ENCODE measurements around the gene CAPN8. TPM values are rescaled to one million over a fixed set of nuclear protein-coding genes. Genes with fewer than 3 reads are reported as not detected.

Gene CAPN8
- total and polyA plus RNA-seq, 4 experiments from 2014 or later: 0.32 to 0.55 (median 0.33) TPM; not detected in 1

DNA sequence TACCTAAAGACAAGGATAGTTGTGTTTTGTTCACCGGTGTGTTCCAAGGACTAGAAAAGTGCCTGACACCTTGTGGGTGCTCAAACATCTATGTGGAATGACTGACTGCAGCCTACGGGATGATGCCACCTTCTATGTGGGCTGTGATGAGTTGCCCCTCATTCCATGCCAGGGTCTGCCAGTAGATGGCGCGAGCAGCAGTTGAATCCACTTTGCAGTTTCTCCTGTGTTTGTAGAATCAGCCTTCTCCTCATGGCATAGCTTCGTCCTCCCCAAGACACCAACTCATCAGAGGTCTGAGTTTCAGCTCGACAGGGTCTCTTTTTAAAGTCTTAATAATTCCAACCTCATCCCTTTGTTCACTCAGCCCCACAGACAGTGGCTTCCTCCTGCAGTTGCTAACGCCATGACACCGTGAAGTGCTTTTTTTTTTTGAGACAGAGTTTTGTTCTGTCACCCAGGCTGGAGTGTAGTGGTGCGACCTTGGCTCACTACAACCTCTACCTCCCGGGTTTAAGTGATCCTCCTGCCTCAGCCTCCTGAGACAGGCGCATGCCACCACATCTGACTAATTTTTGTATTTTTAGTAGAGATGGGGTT lies 133.7 kb downstream of the CAPN8 start:
- Mint-ChIP-seq H3K9me3 (peaks cover 0 to 17% (median 10%) of the 10 kb centered on the region in 8 donors), H3K27ac (no peak overlapping the region), H3K27me3 (peaks cover 0 to 2% of the 10 kb centered on the region in 2 donors), H3K4me3 (no peak overlapping the region), H3K4me1 (peaks cover 0 to 11% (median 8%) of the 10 kb centered on the region in 4 donors), H3K36me3 (no peaks in the 10 kb centered on the region)
- POLR2A ChIA-PET (ENCODE audit: partially characterized antibody): no interaction called here
- no peak overlapping the region for H3K4me3 ChIP-seq (ENCODE audit: low read length in 2 of 2)
- CTCF ChIA-PET (ENCODE audit: partially characterized antibody): interaction anchor here (0.7 to 4.4 kb wide), 9 partner anchors 12 to 398 kb away, joined by 3 to 30 read pairs (median 3); no protein-coding TSS in a partner anchor
- H3K27me3 ChIP-seq (ENCODE audit: insufficient read depth, low read length): no peaks in the 10 kb centered on the region
- H3K27ac ChIP-seq (ENCODE audit: low read depth, low read length): no peak overlapping the region
- no peaks in the 10 kb centered on the region for H3K36me3 ChIP-seq (ENCODE audit: insufficient read depth, low read length)
- intact Hi-C loops (cut with micrococcal nuclease): no loop called here
- peak in 4 of 5 donors; percentile 8 to 22 (median 12) for DNase-seq
- peaks cover 4% of the 10 kb centered on the region for H3K4me1 ChIP-seq (ENCODE audit: insufficient read depth, low read length)
- H3K9me3 ChIP-seq (ENCODE audit: control insufficient read depth in 1 of 2, low read length in 2 of 2): no peaks in the 10 kb centered on the region

- H3K36me3 Mint-ChIP-seq: no peaks in the 10 kb centered on the region
- Histone ChIP-seq H3K4me1 (ENCODE audit: insufficient read depth, low read length) (peaks cover 8% of the 10 kb centered on the region), H3K27ac (ENCODE audit: low read depth, low read length) (no peak overlapping the region), H3K9me3 (ENCODE audit: control insufficient read depth in 1 of 2, low read length in 2 of 2) (no peaks in the 10 kb centered on the region), H3K36me3 (ENCODE audit: insufficient read depth, low read length) (no peaks in the 10 kb centered on the region), H3K27me3 (ENCODE audit: insufficient read depth, low read length) (no peaks in the 10 kb centered on the region), H3K4me3 (ENCODE audit: low read length in 2 of 2) (no peak overlapping the region)
- ChIA-PET POLR2A (ENCODE audit: partially characterized antibody) (no interaction called here), CTCF (ENCODE audit: partially characterized antibody) (interaction anchor here (1.2 kb wide), 1 partner anchor 15 kb away, joined by 3 read pairs; no protein-coding TSS in a partner anchor)
- intact Hi-C loops (cut with micrococcal nuclease): no loop called here
- no peak overlapping the region for H3K27ac Mint-ChIP-seq
- H3K4me1 Mint-ChIP-seq: peaks cover 0 to 15% (median 7%) of the 10 kb centered on the region in 4 donors
- DNase-seq: no peak
- H3K4me3 Mint-ChIP-seq: no peak overlapping the region
- H3K9me3 Mint-ChIP-seq: peaks cover 0 to 17% (median 11%) of the 10 kb centered on the region in 8 donors
- H3K27me3 Mint-ChIP-seq: peaks cover 0 to 2% of the 10 kb centered on the region in 2 donors
Measured at GRCh38 chr1:223525957-223526356, 139.5 kb downstream of the CAPN8 start.

DNA sequence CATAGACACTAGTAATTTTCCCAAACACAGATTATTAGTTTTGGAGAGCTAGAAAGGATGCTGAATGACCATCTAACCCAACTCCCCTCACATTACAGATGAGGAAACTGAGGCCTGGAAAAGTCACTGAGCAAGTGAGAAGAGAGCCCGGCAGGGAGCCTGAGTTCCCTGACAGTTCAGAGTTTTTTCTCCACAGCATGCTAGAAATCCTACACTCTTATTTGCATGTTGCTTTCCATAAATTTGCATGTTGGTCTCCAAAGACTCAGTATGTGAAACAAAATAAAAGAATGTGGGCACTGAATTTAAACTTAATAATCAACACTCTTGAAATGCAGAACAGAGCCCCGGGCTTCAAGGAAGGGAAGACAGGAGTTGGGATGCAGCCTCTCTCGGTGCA lies 140.0 kb downstream of the CAPN8 start:
- H3K27ac Mint-ChIP-seq: peak overlapping the region in 1 of 7 donors; percentile 76
- ChIA-PET POLR2A (ENCODE audit: partially characterized antibody) (no interaction called here), CTCF (ENCODE audit: partially characterized antibody) (interaction anchor here (1.2 kb wide), 1 partner anchor 15 kb away, joined by 3 read pairs; no protein-coding TSS in a partner anchor)
- Histone ChIP-seq H3K4me3 (ENCODE audit: low read length in 2 of 2) (no peak overlapping the region), H3K4me1 (ENCODE audit: insufficient read depth, low read length) (peaks cover 8% of the 10 kb centered on the region), H3K27me3 (ENCODE audit: insufficient read depth, low read length) (no peaks in the 10 kb centered on the region), H3K9me3 (ENCODE audit: control insufficient read depth in 1 of 2, low read length in 2 of 2) (no peaks in the 10 kb centered on the region), H3K36me3 (ENCODE audit: insufficient read depth, low read length) (no peaks in the 10 kb centered on the region), H3K27ac (ENCODE audit: low read depth, low read length) (no peak overlapping the region)
- peaks cover 0 to 15% (median 7%) of the 10 kb centered on the region in 4 donors for H3K4me1 Mint-ChIP-seq
- H3K27me3 Mint-ChIP-seq: peaks cover 0 to 2% of the 10 kb centered on the region in 2 donors
- H3K9me3 Mint-ChIP-seq: peaks cover 0 to 17% (median 11%) of the 10 kb centered on the region in 8 donors
- intact Hi-C loops (cut with micrococcal nuclease): no loop called here
- DNase-seq: no peak
- no peak overlapping the region for H3K4me3 Mint-ChIP-seq
- no peaks in the 10 kb centered on the region for H3K36me3 Mint-ChIP-seq

DNA sequence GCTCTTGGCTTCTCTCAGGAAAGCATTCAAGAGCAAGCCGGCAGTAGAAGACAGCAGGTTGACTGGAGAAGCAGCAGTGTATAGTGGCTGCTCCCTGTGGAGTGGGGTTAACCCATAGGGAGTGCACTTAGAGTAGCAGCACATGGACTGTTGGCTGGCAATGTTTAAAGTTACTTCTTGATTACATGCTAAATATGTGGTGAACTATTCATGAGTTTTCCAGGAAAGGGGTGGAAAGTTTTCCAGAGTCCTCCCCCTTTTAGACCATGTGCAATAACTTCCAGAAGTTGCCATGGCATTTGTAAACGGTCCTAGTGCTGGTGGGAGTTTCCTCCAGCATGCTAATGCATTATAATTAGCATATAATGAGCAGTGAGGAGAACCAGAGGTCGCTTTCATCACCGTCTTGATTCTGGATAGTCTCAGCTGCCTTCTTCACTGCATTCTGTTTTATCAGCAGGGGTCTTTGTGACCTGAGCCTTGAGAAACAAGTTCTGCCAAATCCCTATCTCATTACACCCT lies 140.5 kb downstream of the CAPN8 start:
- Mint-ChIP-seq H3K27me3 (peaks cover 0 to 2% of the 10 kb centered on the region in 2 donors), H3K9me3 (peaks cover 0 to 17% (median 11%) of the 10 kb centered on the region in 8 donors), H3K4me3 (no peak overlapping the region), H3K4me1 (peaks cover 0 to 15% (median 7%) of the 10 kb centered on the region in 4 donors), H3K36me3 (no peaks in the 10 kb centered on the region), H3K27ac (no peak overlapping the region)
- H3K27ac ChIP-seq (ENCODE audit: low read depth, low read length): no peak overlapping the region
- no peaks in the 10 kb centered on the region for H3K36me3 ChIP-seq (ENCODE audit: insufficient read depth, low read length)
- no peak for DNase-seq
- peaks cover 8% of the 10 kb centered on the region for H3K4me1 ChIP-seq (ENCODE audit: insufficient read depth, low read length)
- H3K9me3 ChIP-seq (ENCODE audit: control insufficient read depth in 1 of 2, low read length in 2 of 2): no peaks in the 10 kb centered on the region
- H3K27me3 ChIP-seq (ENCODE audit: insufficient read depth, low read length): no peaks in the 10 kb centered on the region
- intact Hi-C loops (cut with micrococcal nuclease): no loop called here
- no peak overlapping the region for H3K4me3 ChIP-seq (ENCODE audit: low read length in 2 of 2)
- POLR2A ChIA-PET (ENCODE audit: partially characterized antibody): no interaction called here
- CTCF ChIA-PET (ENCODE audit: partially characterized antibody): interaction anchor here (1.0 to 1.2 kb wide), 2 partner anchors 16 to 171 kb away, joined by 3 read pairs; no protein-coding TSS in a partner anchor

- ChIA-PET CTCF (ENCODE audit: partially characterized antibody) (interaction anchor here (1.4 kb wide), 1 partner anchor 11 kb away, joined by 4 read pairs; no protein-coding TSS in a partner anchor), POLR2A (ENCODE audit: partially characterized antibody) (no interaction called here)
- Mint-ChIP-seq H3K27me3 (no peaks in the 10 kb centered on the region), H3K9me3 (peaks cover 0 to 7% (median 3%) of the 10 kb centered on the region in 8 donors), H3K4me3 (no peak overlapping the region), H3K4me1 (peaks cover 0 to 31% (median 14%) of the 10 kb centered on the region in 4 donors), H3K27ac (no peak overlapping the region), H3K36me3 (no peaks in the 10 kb centered on the region)
- Histone ChIP-seq H3K4me3 (ENCODE audit: low read length in 2 of 2) (no peak overlapping the region), H3K36me3 (ENCODE audit: insufficient read depth, low read length) (no peaks in the 10 kb centered on the region), H3K27ac (ENCODE audit: low read depth, low read length) (no peak overlapping the region), H3K4me1 (ENCODE audit: insufficient read depth, low read length) (peaks cover 10% of the 10 kb centered on the region), H3K9me3 (ENCODE audit: control insufficient read depth in 1 of 2, low read length in 2 of 2) (no peaks in the 10 kb centered on the region), H3K27me3 (ENCODE audit: insufficient read depth, low read length) (no peaks in the 10 kb centered on the region)
- no peak for DNase-seq
- intact Hi-C loops (cut with micrococcal nuclease): no loop called here
Measured at GRCh38 chr1:223521150-223521549, 144.4 kb downstream of the CAPN8 start.

DNA sequence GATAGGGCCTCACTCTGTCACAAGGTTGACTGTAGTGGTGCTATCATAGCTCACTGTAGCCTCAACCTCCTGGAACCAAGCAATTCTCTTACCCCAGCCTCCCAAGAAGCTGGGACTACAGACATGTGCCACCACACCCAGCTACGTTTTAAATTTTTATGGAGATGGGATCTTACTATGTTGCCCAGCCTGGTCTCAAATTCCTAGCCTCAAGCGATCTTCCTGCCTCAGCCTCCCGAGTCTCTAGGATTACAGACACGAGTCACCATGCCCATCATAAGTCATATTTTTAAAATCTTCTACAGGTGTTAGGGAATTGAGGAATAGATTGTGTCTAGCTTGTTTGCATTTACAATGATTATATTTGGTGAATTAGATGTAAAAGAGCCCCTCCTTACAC lies 145.3 kb downstream of the CAPN8 start:
- Histone ChIP-seq H3K27ac (ENCODE audit: low read depth, low read length) (no peak overlapping the region), H3K9me3 (ENCODE audit: control insufficient read depth in 1 of 2, low read length in 2 of 2) (no peaks in the 10 kb centered on the region), H3K36me3 (ENCODE audit: insufficient read depth, low read length) (no peaks in the 10 kb centered on the region), H3K4me1 (ENCODE audit: insufficient read depth, low read length) (peaks cover 19% of the 10 kb centered on the region), H3K27me3 (ENCODE audit: insufficient read depth, low read length) (no peaks in the 10 kb centered on the region), H3K4me3 (ENCODE audit: low read length in 2 of 2) (no peak overlapping the region)
- Mint-ChIP-seq H3K9me3 (peaks cover 0 to 7% (median 3%) of the 10 kb centered on the region in 8 donors), H3K36me3 (no peaks in the 10 kb centered on the region), H3K27ac (peak overlapping the region in 1 of 7 donors; percentile 53), H3K4me1 (peaks cover 5 to 36% (median 22%) of the 10 kb centered on the region in 4 donors), H3K27me3 (no peaks in the 10 kb centered on the region), H3K4me3 (peak overlapping the region in 1 of 8 donors; percentile 42)
- intact Hi-C loops (cut with micrococcal nuclease): no loop called here
- POLR2A ChIA-PET (ENCODE audit: partially characterized antibody): no interaction called here
- no peak for DNase-seq
- CTCF ChIA-PET (ENCODE audit: partially characterized antibody): interaction anchor here (1.1 to 1.4 kb wide), 2 partner anchors 12 to 160 kb away, joined by 3 to 4 read pairs; no protein-coding TSS in a partner anchor

DNA sequence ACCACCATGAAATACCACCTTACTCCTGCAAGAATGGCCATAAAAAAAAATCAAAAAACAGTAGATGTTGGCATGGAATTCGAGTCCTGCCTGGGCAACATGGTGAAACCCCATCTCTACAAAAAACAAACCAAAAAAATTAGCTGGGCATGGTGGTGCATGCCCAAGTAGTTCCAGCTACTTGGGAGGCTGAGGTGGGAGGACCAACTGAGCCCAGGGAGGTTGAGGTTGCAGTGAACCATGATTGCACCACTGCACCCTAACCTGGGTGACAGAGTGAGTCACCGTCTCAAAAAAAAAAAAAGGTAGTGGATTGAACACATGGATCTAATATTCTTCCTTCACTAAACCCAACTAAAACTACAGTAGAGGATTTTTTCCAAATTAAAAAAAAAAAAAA lies 146.4 kb downstream of the CAPN8 start:
- Histone ChIP-seq H3K36me3 (ENCODE audit: insufficient read depth, low read length) (no peaks in the 10 kb centered on the region), H3K4me1 (ENCODE audit: insufficient read depth, low read length) (peaks cover 30% of the 10 kb centered on the region), H3K4me3 (ENCODE audit: low read length in 2 of 2) (no peak overlapping the region), H3K9me3 (ENCODE audit: control insufficient read depth in 1 of 2, low read length in 2 of 2) (no peaks in the 10 kb centered on the region), H3K27ac (ENCODE audit: low read depth, low read length) (no peak overlapping the region), H3K27me3 (ENCODE audit: insufficient read depth, low read length) (no peaks in the 10 kb centered on the region)
- peaks cover 0 to 7% (median 3%) of the 10 kb centered on the region in 8 donors for H3K9me3 Mint-ChIP-seq
- no peaks in the 10 kb centered on the region for H3K36me3 Mint-ChIP-seq
- H3K4me3 Mint-ChIP-seq: no peak overlapping the region
- no peak for DNase-seq
- H3K4me1 Mint-ChIP-seq: peaks cover 11 to 46% (median 33%) of the 10 kb centered on the region in 4 donors
- intact Hi-C loops (cut with micrococcal nuclease): no loop called here
- peak overlapping the region in 1 of 7 donors; percentile 17 for H3K27ac Mint-ChIP-seq
- CTCF ChIA-PET (ENCODE audit: partially characterized antibody): no interaction called here
- POLR2A ChIA-PET (ENCODE audit: partially characterized antibody): interaction anchor here (0.7 kb wide), 1 partner anchor 878 kb away, joined by 5 read pairs; no protein-coding TSS in a partner anchor
- no peaks in the 10 kb centered on the region for H3K27me3 Mint-ChIP-seq
